RWPE1 (cell line): ENCODE measurements around the gene PTX3.

ENCODE experiments used
- CTCF ChIA-PET: fragments of 350-600 bp; sonication (Branson Sonifier 250); formaldehyde crosslinking; extraction: SDS; loops from one replicate; lab custom pipeline; 2021; lab: Yijun Ruan, JAX
- POLR2A ChIA-PET: fragments of 400-600 bp; formaldehyde crosslinking; extraction: SDS; loops from one replicate; lab custom pipeline; 2020; ENCODE audit warnings: antibody characterized with exemption; ENCODE audit not compliant: low non-redundant PET; lab: Yijun Ruan, JAX
- DNase-seq: peaks from one replicate; pipeline ENCODE4 v3.0.0; 2012; ENCODE audit warnings: low spot score
- H3K27ac ChIP-seq: fragments of 450-650 bp; 2 replicates; pipeline ENCODE4 v1.5.1; 2017
- CTCF ChIP-seq: fragments of 450-650 bp; conservative IDR thresholded peaks from 2 replicates; pipeline ENCODE4 v1.5.1; 2017; ENCODE audit warnings: low read depth, mild to moderate bottlenecking

Gene PTX3

GRCh38 chr3:157463816-157464215, 27.2 kb downstream of the PTX3 start:
- DNase-seq = no peak
- H3K27ac ChIP-seq = no peak overlapping the region
- POLR2A ChIA-PET = no interaction called here
- no peak for TF ChIP-seq CTCF
- CTCF ChIA-PET = no interaction called here

- DNase-seq = no peak
- ChIA-PET CTCF (interaction anchor here (0.6 to 0.9 kb wide), 2 partner anchors 253 to 263 kb away, joined by 3 read pairs; no protein-coding TSS in a partner anchor), POLR2A (no interaction called here)
- no peak overlapping the region for H3K27ac ChIP-seq
- TF ChIP-seq CTCF = no peak
These were observed 27.7 kb downstream of the PTX3 start for GRCh38 chr3:157464321-157464720.

- no peak for DNase-seq
- TF ChIP-seq CTCF = no peak
These were observed 29.1 kb downstream of the PTX3 start for GRCh38 chr3:157465741-157466140.

GRCh38 chr3:157467200-157467599, 30.6 kb downstream of the PTX3 start:
- H3K27ac ChIP-seq = no peak overlapping the region
- DNase-seq = no peak
- no peak for TF ChIP-seq CTCF
- POLR2A ChIA-PET = no interaction called here
- CTCF ChIA-PET = no interaction called here

More at GRCh38 chr3:157465741-157466140, 29.1 kb downstream of the PTX3 start:
- POLR2A ChIA-PET = no interaction called here
- no peak overlapping the region for H3K27ac ChIP-seq
- CTCF ChIA-PET = interaction anchor here (0.6 kb wide), 1 partner anchor 1514 kb away, joined by 3 read pairs; no protein-coding TSS in a partner anchor

GRCh38 chr3:157469561-157470294, 33.1 kb downstream of the PTX3 start:
- DNase-seq = no peak
- POLR2A ChIA-PET = no interaction called here
- CTCF ChIA-PET = no interaction called here
- TF ChIP-seq CTCF = no peak
- no peak overlapping the region for H3K27ac ChIP-seq

- ChIA-PET CTCF (no interaction called here), POLR2A (no interaction called here)
- no peak for TF ChIP-seq CTCF
- no peak for DNase-seq
- no peak overlapping the region for H3K27ac ChIP-seq
These were observed 34.4 kb downstream of the PTX3 start for GRCh38 chr3:157471064-157471463.
